Mononuclear cell (primary cell): ENCODE measurements around the gene STAP2. TPM values are rescaled to one million over a fixed set of nuclear protein-coding genes. Genes with fewer than 3 reads are reported as not detected.
A peak's percentile ranks its signal among the peaks of the same experiment; 100 is the strongest.

Source experiments
- H3K27me3 ChIP-seq: 2 replicates; pipeline ENCODE4 v1.6.0; 2011; ENCODE audit warnings: low read length, control low read depth; ENCODE audit not compliant: insufficient read depth
- H3K4me1 ChIP-seq: 2 replicates; pipeline ENCODE4 v1.5.1; 2011; ENCODE audit warnings: mild to moderate bottlenecking, low read length, control low read depth; ENCODE audit not compliant: insufficient read depth
- H3K4me3 ChIP-seq: 2 replicates; pipeline ENCODE4 v1.5.1; 2011; ENCODE audit warnings: mild to moderate bottlenecking, low read length, moderate library complexity
- H3K9me3 ChIP-seq: 2 replicates; pipeline ENCODE4 v1.5.1; 2011; ENCODE audit warnings: low read depth, mild to moderate bottlenecking, control low read depth, low read length
- total RNA-seq: library from RNA; depleted of rRNA; stranded (reverse); fragments of >200 nt; gene quantifications from one replicate; pipeline ENCODE4 v1.2.3, GENCODE V29; 2012

The STAP2 gene
- total RNA-seq, 1 donor: 0.42 TPM

DNA sequence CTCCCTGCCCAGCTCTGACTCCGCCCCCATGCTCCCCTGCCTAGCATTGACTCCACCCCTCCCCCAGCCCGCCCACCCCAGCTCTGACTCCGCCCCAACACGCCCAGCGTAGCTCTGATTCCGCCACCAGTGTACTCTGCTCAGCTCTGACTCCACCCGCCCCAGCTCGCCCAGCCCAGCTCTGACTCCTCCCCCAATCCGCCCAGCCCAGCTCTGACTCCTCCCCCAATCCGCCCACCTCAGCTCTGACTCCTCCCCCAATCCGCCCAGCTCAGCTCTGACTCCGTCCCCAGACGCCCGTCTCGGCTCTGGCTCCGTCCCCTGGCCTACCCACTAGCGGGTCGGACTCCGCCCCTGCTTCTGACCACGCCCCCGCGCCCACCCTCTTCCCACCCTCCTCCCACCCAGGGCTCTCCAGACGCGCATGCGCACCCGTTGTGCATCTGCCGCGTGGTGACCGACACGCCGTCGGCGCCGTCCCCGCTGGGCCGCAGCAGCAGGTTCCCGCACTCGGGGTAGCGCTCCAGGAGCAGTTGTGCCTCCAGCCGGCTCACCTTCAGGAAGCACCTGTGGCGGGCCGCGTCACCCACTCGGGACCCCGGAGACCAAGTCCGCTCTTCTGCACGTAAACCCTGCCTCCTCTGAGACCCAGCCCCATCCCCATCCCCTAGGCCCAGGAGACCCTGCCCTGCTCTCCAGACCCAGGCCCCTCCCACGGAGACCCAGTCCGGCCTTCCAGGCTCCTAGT lies 10.2 kb downstream of the STAP2 start:
- Histone ChIP-seq H3K27me3 (peaks cover 6% of the 10 kb centered on the region), H3K4me1 (peaks cover 23% of the 10 kb centered on the region), H3K4me3 (peak overlapping the region; percentile 29), H3K9me3 (no peaks in the 10 kb centered on the region)

DNA sequence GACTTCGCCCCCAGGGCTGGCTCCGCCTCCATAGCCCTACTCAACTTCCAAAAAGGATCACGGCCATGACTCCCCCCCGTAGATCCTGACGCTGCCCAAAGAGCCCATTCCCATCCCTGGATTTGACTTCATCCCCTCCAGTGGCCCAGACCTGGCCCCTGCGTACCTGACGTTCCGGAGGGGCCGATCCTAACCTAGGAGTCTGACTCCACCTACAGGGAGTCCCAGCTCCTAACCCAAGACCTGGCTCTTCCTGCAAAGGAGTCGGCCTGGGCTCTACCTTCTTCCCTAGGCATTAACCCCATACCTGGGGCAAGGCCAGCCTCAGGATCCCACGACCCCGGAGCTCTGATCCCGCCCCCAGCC lies 10.8 kb downstream of the STAP2 start:
- Histone ChIP-seq H3K4me1 (peaks cover 23% of the 10 kb centered on the region), H3K9me3 (no peaks in the 10 kb centered on the region), H3K27me3 (peaks cover 6% of the 10 kb centered on the region), H3K4me3 (peak overlapping the region; percentile 29)

DNA sequence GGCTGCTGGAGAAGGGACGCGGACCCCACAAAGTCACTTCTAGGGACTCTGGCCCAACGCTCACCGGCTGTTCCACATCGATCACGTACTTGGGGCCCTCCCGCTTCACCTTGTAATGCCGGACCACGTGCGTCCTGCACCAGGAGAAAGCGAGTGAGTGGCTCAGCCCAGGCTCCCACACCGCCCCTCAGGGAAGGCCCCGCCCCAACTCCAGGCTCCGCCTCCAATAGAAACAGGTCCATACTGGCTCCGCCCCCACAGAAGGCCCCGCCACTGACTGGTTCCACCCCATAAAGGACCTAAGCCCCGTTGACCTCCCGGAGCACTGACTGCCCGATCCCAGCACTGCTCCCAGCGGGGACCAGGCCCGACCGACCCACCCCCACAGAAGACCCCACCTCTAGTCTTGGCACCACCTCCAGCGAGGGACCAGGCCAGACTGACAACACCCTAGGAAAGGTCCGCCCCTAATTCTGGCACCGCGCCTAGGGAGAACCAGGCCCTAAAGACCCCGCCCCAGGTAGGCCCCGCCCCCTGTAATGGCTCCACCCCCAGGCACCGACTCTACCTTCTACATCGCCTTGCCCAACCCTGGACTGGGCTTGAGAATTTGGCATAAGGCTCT lies 11.3 kb downstream of the STAP2 start:
- Histone ChIP-seq H3K4me1 (peaks cover 23% of the 10 kb centered on the region), H3K27me3 (peaks cover 6% of the 10 kb centered on the region), H3K4me3 (peak overlapping the region; percentile 29), H3K9me3 (no peaks in the 10 kb centered on the region)

DNA sequence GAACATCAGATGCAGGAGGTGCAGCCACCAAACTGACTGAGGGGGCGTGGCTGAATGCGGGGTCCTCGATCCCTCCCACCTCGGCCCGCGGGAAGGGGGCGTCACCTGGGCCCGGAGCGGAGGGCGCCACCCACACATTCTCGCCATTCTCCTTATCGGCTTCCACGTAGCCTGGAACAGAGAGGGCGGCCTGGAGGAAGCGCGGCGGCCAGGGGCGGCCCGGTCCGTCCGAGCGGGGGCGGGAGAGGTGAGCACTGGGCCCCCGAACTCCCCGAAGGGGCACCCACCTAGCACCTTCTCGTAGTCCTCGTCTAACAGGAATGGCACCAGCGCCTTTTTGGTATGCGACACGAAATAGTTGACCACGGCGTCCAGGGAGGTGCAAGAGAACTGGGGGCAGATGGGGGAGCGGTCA lies 11.8 kb downstream of the STAP2 start:
- no peaks in the 10 kb centered on the region for H3K9me3 ChIP-seq
- H3K4me3 ChIP-seq: no peak overlapping the region
- peaks cover 23% of the 10 kb centered on the region for H3K4me1 ChIP-seq
- peaks cover 6% of the 10 kb centered on the region for H3K27me3 ChIP-seq

DNA sequence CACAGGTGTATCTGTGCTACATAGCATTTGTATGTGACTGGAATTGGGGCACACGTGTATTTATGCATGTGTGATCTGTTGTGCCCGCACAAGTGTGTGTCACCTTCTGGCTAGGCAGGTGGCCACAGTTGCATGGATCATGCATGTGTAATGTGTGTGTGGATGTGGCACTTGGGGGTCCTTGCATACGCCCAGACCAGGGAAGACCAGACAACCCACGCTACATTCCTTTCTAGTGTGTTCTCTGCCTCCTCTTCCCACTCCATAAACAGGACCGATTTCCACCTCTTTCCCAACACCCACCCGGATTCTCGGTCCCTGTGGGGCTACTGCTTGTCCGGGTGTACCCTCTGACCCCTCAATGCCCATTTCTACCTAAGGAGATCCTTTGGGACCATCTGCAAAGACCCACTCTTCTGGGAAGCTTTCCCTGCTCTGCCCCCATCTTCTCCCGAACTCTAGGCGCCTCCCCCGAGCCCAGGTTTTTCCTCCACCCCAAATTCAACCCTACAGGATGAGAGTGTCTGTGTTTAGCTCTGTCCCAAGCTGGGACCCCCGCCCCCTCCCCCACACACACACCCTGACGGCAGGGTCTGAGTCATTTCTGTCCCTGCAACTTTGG lies 12.3 kb downstream of the STAP2 start:
- H3K4me3 ChIP-seq: no peak overlapping the region
- no peaks in the 10 kb centered on the region for H3K9me3 ChIP-seq
- H3K4me1 ChIP-seq: peaks cover 23% of the 10 kb centered on the region
- H3K27me3 ChIP-seq: peaks cover 6% of the 10 kb centered on the region

DNA sequence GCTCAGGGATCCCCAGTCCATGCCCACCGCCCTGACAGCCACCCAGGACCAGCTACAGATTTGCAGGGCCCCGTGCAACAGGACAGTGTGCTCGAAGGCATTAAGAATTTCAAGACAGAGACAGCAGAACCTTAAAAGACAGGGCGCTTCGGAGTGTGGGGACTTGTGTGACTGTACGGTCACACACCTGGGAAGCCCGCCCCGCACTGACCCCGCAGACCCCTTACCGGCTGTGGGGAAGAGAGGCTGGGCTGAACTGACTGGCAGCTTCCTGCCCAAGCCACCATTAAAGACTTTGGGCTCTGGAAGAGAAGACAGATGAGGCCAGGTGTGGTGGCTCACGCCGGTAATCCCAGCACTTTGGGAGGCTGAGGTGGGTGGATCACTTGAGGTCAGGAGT lies 14.4 kb downstream of the STAP2 start:
- peaks cover 6% of the 10 kb centered on the region for H3K9me3 ChIP-seq
- peaks cover 6% of the 10 kb centered on the region for H3K27me3 ChIP-seq
- H3K4me1 ChIP-seq: peaks cover 22% of the 10 kb centered on the region
- H3K4me3 ChIP-seq: no peak overlapping the region

DNA sequence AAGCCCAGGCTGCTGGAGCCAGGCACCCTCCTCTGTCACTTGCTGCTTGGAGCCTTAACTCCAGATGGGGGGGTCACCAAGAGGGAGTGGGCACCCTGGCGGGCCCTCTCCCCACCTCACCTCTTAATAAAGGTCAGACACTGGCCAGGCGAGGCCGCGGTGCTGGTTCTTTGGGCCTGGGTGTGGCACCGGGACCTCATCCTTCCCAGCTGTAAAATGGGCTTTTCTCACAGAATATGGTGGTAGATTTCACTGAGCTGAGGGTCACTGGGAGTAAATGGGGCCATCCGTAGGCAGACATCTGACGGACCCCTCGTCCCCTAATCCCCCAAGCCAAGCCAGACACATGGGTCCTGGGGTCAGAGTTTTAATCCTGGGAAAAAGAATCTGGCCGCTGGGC lies 14.9 kb downstream of the STAP2 start:
- Histone ChIP-seq H3K9me3 (peaks cover 6% of the 10 kb centered on the region), H3K27me3 (peaks cover 6% of the 10 kb centered on the region), H3K4me1 (peaks cover 20% of the 10 kb centered on the region), H3K4me3 (no peak overlapping the region)

DNA sequence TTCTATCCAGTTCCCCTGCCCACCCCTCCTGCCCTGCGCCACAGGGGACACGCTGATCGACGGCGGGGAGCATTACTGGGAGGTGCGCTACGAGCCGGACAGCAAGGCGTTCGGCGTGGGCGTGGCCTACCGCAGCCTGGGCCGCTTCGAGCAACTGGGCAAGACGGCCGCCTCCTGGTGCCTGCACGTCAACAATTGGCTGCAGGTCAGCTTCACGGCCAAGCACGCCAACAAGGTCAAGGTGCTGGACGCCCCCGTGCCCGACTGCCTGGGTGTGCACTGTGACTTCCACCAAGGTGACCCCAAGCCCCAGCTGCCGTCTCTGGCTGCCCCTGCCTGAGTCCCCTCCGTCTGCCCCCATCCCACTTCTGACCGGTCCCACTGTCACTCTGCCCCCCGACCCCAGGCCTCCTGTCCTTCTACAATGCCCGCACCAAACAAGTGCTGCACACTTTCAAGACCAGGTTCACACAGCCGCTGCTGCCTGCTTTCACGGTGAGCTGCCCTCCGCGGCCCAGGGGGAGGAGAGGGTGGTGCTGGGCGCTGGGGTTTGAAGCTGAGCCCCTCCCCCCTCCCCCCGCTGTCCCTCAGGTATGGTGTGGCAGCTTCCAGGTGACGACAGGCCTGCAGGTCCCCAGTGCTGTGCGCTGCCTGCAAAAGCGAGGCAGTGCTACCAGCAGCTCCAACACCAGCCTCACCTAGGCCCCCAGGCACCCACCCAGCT lies 15.5 kb downstream of the STAP2 start:
- Histone ChIP-seq H3K9me3 (peaks cover 6% of the 10 kb centered on the region), H3K27me3 (peaks cover 6% of the 10 kb centered on the region), H3K4me3 (no peak overlapping the region), H3K4me1 (peaks cover 17% of the 10 kb centered on the region)

DNA sequence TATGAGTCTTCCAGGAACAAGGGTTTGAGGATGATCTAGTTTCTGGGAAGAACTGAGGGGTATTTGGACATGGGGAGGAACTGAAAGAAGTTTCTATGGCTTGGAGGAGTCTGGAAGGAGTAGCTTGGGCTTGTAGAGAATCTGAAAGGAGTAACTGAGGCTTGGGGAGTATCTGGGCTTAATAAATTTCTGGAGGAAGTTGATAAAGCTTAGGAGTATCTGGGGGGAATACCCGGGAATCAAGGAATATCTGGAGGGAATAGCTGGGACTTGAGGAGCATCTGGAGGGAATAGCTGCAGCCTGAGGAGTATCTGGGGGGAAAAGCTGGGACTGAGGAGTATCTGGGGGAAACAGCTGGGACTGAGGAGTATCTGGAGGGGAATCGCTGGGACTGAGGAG lies 18.2 kb downstream of the STAP2 start:
- no peaks in the 10 kb centered on the region for H3K27me3 ChIP-seq
- H3K4me1 ChIP-seq: peaks cover 3% of the 10 kb centered on the region
- H3K9me3 ChIP-seq: peaks cover 6% of the 10 kb centered on the region
- H3K4me3 ChIP-seq: no peak overlapping the region

DNA sequence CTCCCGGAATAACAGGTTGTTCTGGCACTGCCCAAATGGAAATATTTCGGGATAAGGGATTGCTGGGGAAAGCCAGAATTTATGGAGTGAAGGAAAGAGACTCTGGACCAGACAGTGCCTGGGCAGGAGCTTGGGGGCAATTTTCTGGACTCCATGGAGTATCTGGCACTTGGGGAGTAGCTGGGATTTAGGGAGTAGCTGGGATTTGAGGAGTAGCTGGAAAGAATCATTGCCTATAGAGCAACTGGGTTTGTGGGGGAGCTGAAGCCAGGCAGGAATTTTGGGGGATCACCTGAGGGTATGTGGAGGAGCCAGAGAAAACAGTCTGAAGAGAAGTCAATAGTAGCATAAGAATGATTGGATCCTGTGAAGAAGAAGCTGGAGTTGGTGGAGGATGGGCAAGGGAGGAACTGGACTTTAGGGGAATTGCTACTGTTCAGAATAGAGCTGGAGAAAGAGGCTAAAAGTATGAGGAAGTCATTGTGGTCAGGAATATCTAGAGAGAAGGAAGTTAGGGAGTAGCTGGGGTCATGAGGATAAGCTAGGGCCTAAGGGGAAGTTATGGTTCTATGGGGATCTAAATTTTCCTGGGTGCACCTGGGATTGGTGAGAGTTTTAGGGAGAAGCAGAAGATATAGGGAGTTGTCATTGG lies 19.4 kb downstream of the STAP2 start:
- Histone ChIP-seq H3K4me3 (no peak overlapping the region), H3K9me3 (peaks cover 6% of the 10 kb centered on the region), H3K27me3 (no peaks in the 10 kb centered on the region), H3K4me1 (peaks cover 3% of the 10 kb centered on the region)

DNA sequence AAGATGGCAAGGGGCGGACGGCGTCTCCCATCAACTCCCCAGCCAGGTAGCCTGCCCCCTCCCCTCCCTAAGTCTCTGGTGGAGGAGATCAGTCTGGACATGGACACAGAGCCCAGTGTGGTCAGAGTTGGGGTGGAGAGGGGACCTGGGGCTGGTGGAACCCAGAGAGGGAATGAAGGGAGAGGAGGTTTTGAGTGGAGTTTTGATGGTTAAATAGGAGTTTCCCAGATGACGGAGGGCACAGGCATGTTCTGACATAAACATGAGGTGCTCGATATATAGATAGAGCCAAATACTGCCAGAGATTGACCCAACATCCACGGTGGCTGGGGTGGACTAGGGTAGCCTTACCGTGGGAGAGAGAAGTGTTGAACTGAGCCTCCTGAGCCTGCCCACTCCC lies 20.2 kb downstream of the STAP2 start:
- Histone ChIP-seq H3K4me1 (peaks cover 9% of the 10 kb centered on the region), H3K4me3 (no peak overlapping the region), H3K27me3 (no peaks in the 10 kb centered on the region), H3K9me3 (peaks cover 6% of the 10 kb centered on the region)

DNA sequence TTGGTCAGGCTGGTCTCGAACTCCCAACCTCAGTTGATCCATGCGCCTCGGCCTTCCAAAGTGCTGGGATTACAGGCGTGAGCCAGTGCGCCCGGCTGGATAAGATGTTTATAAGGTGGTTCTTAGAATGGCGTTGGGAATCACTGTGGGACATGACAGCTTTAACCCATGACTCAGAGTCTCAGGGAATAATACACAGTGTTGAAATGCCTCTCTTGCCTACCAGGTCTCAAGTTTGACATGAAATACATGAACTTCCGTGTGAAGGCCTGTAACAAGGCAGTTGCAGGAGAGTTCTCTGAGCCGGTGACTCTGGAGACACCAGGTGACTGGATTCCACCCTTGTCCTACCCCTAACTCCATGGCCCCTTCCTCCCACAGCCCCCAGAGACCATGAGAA lies 21.7 kb downstream of the STAP2 start:
- no peaks in the 10 kb centered on the region for H3K27me3 ChIP-seq
- peaks cover 6% of the 10 kb centered on the region for H3K9me3 ChIP-seq
- no peak overlapping the region for H3K4me3 ChIP-seq

DNA sequence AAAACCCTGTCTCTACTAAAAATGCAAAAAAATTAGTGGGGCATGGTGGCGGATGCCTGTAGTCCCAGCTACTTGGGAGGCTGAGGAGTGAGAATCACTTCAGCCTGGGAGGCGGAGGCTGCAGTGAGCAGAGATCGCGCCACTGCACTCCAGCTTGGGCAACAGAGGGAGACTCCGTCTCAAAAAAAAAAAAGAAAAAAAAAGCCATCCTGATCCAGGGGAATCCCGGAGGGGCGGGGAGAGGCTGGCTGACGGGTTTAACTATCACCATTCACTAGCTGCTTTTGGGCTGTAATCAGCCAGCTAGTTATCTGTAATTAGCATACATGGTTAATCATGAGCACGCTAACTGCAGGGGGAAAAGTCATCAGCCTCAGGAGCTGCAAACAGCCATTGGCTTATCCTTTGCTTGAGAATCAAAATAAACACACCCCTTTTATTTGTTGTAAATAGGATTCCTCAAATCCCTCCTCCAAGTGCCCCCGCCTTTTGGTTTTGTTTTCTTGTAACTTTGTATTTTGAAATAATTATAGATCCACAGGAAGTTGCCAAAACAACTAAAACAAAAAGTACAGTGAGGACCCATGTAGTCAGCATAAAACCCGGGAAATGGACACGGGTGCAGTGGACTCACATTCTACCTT lies 24.7 kb downstream of the STAP2 start:
- no peaks in the 10 kb centered on the region for H3K27me3 ChIP-seq
- H3K4me1 ChIP-seq: peaks cover 8% of the 10 kb centered on the region
- no peak overlapping the region for H3K4me3 ChIP-seq
- no peaks in the 10 kb centered on the region for H3K9me3 ChIP-seq

More for the DNA sequence above, 21.7 kb downstream of the STAP2 start:
- H3K4me1 ChIP-seq: peaks cover 9% of the 10 kb centered on the region
